Colonic mucosa (tissue), 4 donors: ENCODE measurements around the gene GADD45B. TPM values are rescaled to one million over a fixed set of nuclear protein-coding genes. Genes with fewer than 3 reads are reported as not detected.
A peak's percentile ranks its signal among the peaks of the same experiment; 100 is the strongest.
"Not testable (repeated sequence)": the region's sequence is repeated elsewhere in the genome, so short reads cannot be mapped to it uniquely, and the experiment has no call there.

Experiments used
- DNase-seq: peaks from one replicate; pipeline ENCODE4 v3.0.0-alpha.2; 2020
- H3K27ac ChIP-seq: fragments of 200-600 bp; one replicate; pipeline ENCODE4 v1.8.0; 2021
- H3K27me3 ChIP-seq: fragments of 200-600 bp; one replicate; pipeline ENCODE4 v1.8.0; 2021
- H3K36me3 ChIP-seq: fragments of 200-600 bp; one replicate; pipeline ENCODE4 v1.8.0; 2021
- H3K4me1 ChIP-seq: fragments of 200-600 bp; one replicate; pipeline ENCODE4 v1.8.0; 2021; ENCODE audit warnings: mild to moderate bottlenecking
- H3K4me3 ChIP-seq: fragments of 200-600 bp; one replicate; pipeline ENCODE4 v1.8.0; 2021
- H3K9ac ChIP-seq, 2 donors: one replicate each; pipeline ENCODE4 v1.7.0; 2013; ENCODE audit warnings: control low read depth in 2 of 2, low read depth in 2 of 2, low read length in 2 of 2
- H3K9me3 ChIP-seq: fragments of 200-600 bp; one replicate; pipeline ENCODE4 v1.8.0; 2021
- intact Hi-C: fragments of 100-400 bp; cut with DNase I; formaldehyde crosslinking; loops from one replicate; pipeline ENCODE4 v1.14.1; 2022
- total RNA-seq, 2 donors: library from RNA; stranded (reverse); fragmentation: NEBNext Ultra II Directional in 1 of 2; extraction: Animal tissue kit (Norgen Biotek cat#: 25700) in 1 of 2; gene quantifications; one replicate each; pipeline ENCODE4 v1.2.1, GENCODE V29; 2021
- TF ChIP-seq, protein P1 (sequence below): fragments of 200-600 bp; IDR thresholded peaks from one replicate; pipeline ENCODE4 v1.8.0; 2022; ENCODE audit warnings: antibody characterized with exemption, mild to moderate bottlenecking
- donor health status: healthy.
- donor health status: DM: no; HTN: no; CAD: no.
- donor health status: DM: no; HTN: no; CAD: no.

The GADD45B gene
- total RNA-seq, 2 donors from 2014 or later, result 17.5 to 21.6 TPM

DNA sequence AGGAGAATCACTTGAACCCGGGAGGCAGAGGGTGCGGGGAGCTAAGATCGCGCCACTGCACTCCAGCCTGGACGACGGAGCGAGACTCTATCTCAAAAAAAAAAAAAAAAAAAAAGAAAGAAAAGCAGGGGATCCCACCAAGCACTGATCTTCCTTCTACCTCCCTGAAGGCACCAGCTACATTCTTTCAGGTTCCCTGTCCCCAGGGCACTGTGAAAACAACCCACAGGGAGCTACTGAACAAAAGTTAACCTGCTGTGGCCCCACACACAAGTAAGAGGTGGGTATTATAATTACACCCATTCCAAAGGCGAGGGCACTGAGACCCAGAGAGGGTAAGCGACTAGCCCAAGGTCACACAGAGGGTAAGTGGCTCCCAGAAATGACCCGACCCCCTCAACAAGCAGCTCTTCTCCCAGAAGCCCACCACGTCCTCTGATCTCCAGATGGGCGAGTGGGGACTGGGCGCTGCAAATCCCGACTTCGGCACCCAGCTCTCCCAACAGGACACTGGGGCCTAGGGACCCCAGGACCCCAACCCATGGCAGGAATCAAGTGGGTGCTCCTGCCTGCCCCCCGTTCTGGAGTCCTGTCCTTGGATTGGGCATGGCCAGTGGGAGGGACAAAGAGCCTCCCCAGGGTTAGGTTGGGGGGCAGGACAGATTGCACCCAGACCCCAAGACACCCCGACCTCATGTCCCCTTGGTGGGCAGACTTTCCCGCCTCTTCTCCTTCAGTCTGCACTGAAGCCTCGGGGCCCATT lies 21.5 kb upstream of the GADD45B start:
- DNase-seq, result no peak
- Histone ChIP-seq H3K27me3 (no peaks in the 10 kb centered on the region), H3K4me1 (no peaks in the 10 kb centered on the region), H3K9me3 (no peaks in the 10 kb centered on the region), H3K36me3 (no peaks in the 10 kb centered on the region), H3K27ac (no peak overlapping the region), H3K4me3 (no peak overlapping the region), H3K9ac (no peak overlapping the region)
- TF ChIP-seq, protein P1, sequence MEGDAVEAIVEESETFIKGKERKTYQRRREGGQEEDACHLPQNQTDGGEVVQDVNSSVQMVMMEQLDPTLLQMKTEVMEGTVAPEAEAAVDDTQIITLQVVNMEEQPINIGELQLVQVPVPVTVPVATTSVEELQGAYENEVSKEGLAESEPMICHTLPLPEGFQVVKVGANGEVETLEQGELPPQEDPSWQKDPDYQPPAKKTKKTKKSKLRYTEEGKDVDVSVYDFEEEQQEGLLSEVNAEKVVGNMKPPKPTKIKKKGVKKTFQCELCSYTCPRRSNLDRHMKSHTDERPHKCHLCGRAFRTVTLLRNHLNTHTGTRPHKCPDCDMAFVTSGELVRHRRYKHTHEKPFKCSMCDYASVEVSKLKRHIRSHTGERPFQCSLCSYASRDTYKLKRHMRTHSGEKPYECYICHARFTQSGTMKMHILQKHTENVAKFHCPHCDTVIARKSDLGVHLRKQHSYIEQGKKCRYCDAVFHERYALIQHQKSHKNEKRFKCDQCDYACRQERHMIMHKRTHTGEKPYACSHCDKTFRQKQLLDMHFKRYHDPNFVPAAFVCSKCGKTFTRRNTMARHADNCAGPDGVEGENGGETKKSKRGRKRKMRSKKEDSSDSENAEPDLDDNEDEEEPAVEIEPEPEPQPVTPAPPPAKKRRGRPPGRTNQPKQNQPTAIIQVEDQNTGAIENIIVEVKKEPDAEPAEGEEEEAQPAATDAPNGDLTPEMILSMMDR, result no peak
- intact Hi-C loops, result no loop called here

DNA sequence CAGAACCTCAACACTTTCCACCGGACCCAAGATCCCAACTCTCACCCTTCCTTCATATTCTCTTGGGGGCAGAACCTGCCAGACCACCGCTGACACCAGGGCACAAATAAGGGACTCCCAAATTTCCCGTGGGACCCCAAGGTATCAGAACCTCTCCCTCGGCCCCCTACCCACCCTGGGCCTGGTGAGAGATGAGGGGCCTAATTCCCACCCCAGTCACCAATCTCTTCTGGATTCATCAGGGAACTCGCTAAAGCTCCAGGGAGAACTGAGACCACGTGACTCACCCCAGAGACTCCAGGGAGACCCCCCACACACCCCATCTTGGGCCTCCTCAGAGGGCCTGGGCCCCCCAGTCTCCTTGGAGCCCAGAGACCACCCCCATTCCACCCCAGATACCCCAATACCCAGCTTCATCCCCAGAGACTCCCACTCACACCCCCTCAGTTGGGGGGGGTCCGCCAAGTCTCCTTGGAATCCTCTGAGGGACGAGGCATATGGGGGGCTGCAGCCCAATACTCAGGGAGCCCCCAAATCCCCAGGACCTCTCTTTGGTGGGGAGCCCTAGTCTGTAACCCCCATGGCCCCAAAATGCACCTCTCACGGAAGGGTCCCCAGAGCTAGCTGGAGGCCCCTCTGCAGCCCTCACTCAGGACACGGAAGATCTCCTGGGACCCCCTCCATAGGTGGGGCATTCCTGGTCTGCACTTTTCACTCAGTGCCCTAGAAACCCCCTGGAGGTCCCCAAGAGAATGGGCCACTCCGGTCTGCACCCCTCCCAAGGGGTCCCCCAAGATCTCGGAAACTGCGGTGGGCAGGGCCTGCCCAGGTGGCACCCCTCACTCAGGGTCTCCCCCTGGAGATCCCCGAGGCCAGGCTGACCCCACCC lies 20.7 kb upstream of the GADD45B start:
- Histone ChIP-seq H3K4me3 (peak overlapping the region; percentile 95), H3K4me1 (no peaks in the 10 kb centered on the region), H3K9me3 (no peaks in the 10 kb centered on the region), H3K27ac (no peak overlapping the region), H3K27me3 (no peaks in the 10 kb centered on the region), H3K36me3 (no peaks in the 10 kb centered on the region), H3K9ac (peak overlapping the region; percentile 76 to 90)
- no peak for DNase-seq
- intact Hi-C loops, result no loop called here
- TF ChIP-seq, protein P1, result no peak

DNA sequence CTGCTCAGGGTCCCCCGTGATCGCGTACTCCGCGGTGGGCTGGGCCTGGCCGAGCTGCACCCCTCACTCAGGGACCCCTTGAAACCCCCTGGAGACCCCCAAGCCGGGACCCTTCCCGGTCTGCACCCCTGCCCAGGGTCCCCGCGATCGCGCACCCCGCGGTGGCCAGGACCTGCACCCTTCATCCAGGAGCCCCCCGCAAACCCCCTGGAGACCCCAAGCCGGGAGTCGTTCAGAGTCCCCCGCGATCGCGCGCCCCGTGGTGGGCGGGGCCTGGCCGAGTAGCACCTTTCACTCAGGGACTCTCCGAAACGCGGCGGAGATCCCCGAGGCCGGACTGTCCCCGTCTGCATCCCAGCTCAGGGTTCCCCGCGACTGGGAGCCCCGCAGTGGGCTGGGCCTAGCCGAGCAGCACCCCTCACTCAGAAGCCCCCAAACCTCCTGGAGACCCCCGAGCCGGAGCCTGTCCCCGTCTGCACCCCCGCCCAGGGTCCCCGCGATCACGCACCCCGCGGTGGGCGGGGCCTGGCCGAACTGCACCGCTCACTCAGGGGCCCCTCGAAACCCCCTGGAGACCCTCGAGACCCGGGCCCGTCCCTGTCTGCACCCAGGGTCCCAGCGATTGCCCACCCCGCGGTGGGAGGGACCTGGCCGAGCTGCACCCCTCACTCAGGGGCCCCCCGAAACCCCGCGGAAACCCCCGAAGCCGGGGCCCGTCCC lies 19.9 kb upstream of the GADD45B start:
- intact Hi-C loops, result no loop called here
- DNase-seq, result peak; percentile 59
- H3K4me1 ChIP-seq, result no peaks in the 10 kb centered on the region
- H3K27me3 ChIP-seq, result no peaks in the 10 kb centered on the region
- H3K9ac ChIP-seq, result peak overlapping the region; percentile 76 to 90
- no peaks in the 10 kb centered on the region for H3K36me3 ChIP-seq
- H3K27ac ChIP-seq, result peak overlapping the region; percentile 33
- H3K4me3 ChIP-seq, result peak overlapping the region; percentile 95
- H3K9me3 ChIP-seq, result no peaks in the 10 kb centered on the region
- TF ChIP-seq, protein P1, result no peak

DNA sequence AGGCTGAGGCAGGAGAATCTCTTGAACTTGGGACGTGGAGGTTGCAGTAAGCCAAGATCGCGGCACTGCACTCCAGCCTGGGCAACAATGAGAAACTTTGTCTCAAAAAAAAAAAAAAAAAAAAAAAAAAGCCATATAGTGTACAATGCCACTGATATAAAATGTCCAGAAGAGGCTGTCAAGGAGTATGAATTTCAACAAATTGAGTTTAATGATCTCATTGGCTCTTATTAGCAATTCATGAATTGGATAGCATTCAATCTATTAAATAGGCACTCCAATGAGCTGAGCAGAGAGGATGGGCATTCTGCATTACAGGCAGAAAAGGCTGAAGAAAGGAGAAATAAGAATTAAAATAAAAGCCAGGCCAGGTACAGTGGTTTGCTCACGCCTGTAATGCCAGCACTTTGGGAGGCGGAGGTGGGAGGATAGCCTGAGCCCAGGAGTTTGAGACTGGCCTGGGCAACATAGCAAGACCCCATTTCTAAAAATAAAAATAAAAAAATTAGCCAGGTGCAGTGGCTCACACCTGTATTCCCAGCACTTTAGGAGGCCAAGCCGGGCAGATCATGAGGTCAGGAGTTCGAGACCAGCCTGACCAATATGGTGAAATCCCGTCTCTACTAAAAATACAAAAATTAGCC lies 18.4 kb upstream of the GADD45B start:
- Histone ChIP-seq H3K27ac (peak overlapping the region; percentile 75), H3K9ac (peak overlapping the region in 1 of 2 donors; percentile 90), H3K4me1 (no peaks in the 10 kb centered on the region), H3K36me3 (no peaks in the 10 kb centered on the region), H3K4me3 (peak overlapping the region; percentile 23), H3K27me3 (no peaks in the 10 kb centered on the region), H3K9me3 (no peaks in the 10 kb centered on the region)
- TF ChIP-seq, protein P1, result no peak
- intact Hi-C loops, result no loop called here
- no peak for DNase-seq

DNA sequence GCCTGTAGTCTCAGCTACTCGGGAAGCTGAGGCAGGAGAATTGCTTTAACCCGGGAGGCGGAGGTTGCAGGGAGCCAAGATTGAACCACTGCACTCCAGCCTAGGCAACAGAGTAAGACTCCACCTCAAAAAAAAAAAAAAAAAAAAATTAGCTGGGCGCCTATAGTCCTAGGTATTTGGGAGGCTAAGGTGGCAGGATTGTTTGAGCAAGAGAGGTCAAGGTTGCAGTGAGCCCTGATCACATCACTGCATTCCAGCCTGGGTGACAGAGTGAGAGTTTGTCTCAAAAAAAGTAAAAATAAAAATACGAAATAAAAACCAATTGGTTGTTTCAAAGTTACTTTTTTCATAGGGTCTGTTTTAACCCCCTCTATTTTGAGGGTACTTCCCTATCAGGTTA lies 17.9 kb upstream of the GADD45B start:
- TF ChIP-seq, protein P1, result no peak
- H3K4me3 ChIP-seq, result no peak overlapping the region
- H3K27me3 ChIP-seq, result no peaks in the 10 kb centered on the region
- H3K9ac ChIP-seq, result no peak overlapping the region
- H3K4me1 ChIP-seq, result no peaks in the 10 kb centered on the region
- intact Hi-C loops, result no loop called here
- no peaks in the 10 kb centered on the region for H3K9me3 ChIP-seq
- DNase-seq, result no peak
- H3K27ac ChIP-seq, result no peak overlapping the region
- no peaks in the 10 kb centered on the region for H3K36me3 ChIP-seq

DNA sequence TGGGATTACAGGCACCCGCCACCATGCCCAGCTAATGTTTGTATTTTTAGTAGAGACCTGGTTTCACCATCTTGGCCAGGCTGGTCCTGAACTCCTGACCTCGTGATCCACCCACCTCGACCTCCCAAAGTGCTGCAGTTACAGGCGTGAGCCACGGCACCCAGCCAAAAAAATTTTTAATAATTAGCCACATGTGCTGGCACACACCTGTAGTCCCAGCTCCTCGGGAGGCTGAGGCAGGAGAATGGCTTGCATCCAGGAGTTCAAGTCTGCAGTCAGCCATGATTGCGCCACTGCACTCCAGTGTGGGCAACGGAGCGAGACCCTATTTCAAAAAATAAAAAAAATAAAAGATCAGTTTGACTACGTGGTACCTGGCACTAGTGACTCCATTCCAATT lies 17.2 kb upstream of the GADD45B start:
- H3K9me3 ChIP-seq, H3K9ac ChIP-seq, H3K4me1 ChIP-seq, H3K27me3 ChIP-seq, intact Hi-C loops, H3K4me3 ChIP-seq, DNase-seq, H3K27ac ChIP-seq, H3K36me3 ChIP-seq: not testable (repeated sequence)
